Fibroblast of skin of abdomen (primary cell): ENCODE results near the gene FSD1. TPM values are rescaled to one million over a fixed set of nuclear protein-coding genes. Genes with fewer than 3 reads are reported as not detected.
A peak's percentile ranks its signal among the peaks of the same experiment; 100 is the strongest.
"Not testable (repeated sequence)": the region's sequence is repeated elsewhere in the genome, so short reads cannot be mapped to it uniquely, and the experiment has no call there.

Experiments
- DNase-seq: peaks from one replicate; pipeline ENCODE4 v3.0.0-alpha.2; 2013
- polyA plus RNA-seq, 2 experiments: library from polyadenylated mRNA; unstranded; fragments of 120-200 nt; gene quantifications; one replicate each; pipeline ENCODE4 v1.2.1, GENCODE V29; 2013; ENCODE audit not compliant: insufficient read length in 2 of 2

Gene FSD1
- 22.8 TPM for polyA plus RNA-seq (2013, experiment 1 of 2; ENCODE audit: insufficient read length)
- polyA plus RNA-seq (2013, experiment 2 of 2; ENCODE audit: insufficient read length): 22.2 TPM

- peak; percentile 63 for DNase-seq
These were observed at the start of gene FSD1 for GRCh38 chr19:4304538-4305256. Gene FSD1 (plus strand): TSS chr19:4304598. CDS start chr19:4304747, 149 bp downstream.

GRCh38 chr19:4256563-4256962, 47.8 kb upstream of the FSD1 start:
- DNase-seq: no peak

- no peak for DNase-seq
These were observed 47.4 kb upstream of the FSD1 start for GRCh38 chr19:4257025-4257424.

- no peak for DNase-seq
These were observed 46.2 kb upstream of the FSD1 start for GRCh38 chr19:4258181-4258580.

- no peak for DNase-seq
These were observed 43.7 kb upstream of the FSD1 start for GRCh38 chr19:4260613-4261191.

GRCh38 chr19:4264812-4265211, 39.6 kb upstream of the FSD1 start:
- no peak for DNase-seq

GRCh38 chr19:4266253-4267000, 38.0 kb upstream of the FSD1 start:
- no peak for DNase-seq

GRCh38 chr19:4267101-4267900, 37.1 kb upstream of the FSD1 start:
- DNase-seq: peak; percentile 14

GRCh38 chr19:4267901-4268815, 36.2 kb upstream of the FSD1 start:
- DNase-seq: no peak

GRCh38 chr19:4268816-4269430, 35.5 kb upstream of the FSD1 start:
- no peak for DNase-seq

GRCh38 chr19:4272894-4273293, 31.5 kb upstream of the FSD1 start:
- DNase-seq: no peak

- not testable (repeated sequence) for DNase-seq
These were observed 30.1 kb upstream of the FSD1 start for GRCh38 chr19:4274321-4274686.

- DNase-seq: no peak
These were observed 27.2 kb upstream of the FSD1 start for GRCh38 chr19:4277191-4277696.

GRCh38 chr19:4278010-4278409, 26.4 kb upstream of the FSD1 start:
- no peak for DNase-seq

- DNase-seq: no peak
These were observed 25.8 kb upstream of the FSD1 start, which contains the start of gene SHD for GRCh38 chr19:4278419-4279266. Gene SHD (plus strand): TSS chr19:4279266. CDS start chr19:4280064, 798 bp downstream.

GRCh38 chr19:4279267-4279529, 25.2 kb upstream of the FSD1 start:
- no peak for DNase-seq

- no peak for DNase-seq
These were observed 24.6 kb upstream of the FSD1 start for GRCh38 chr19:4279530-4280422.

GRCh38 chr19:4284176-4284958, 20.0 kb upstream of the FSD1 start:
- DNase-seq: no peak
